HEK293 (cell line): Measurements from ENCODE around the gene MBD3L4.

Experiments used
- CTCF ChIP-seq: fragments of 450-650 bp; formaldehyde crosslinking; IDR thresholded peaks from 2 replicates; pipeline ENCODE4 v1.5.1; 2016; ENCODE audit warnings: missing biosample characterization, missing genetic modification characterization
- RBAK ChIP-seq: fragments of 450-650 bp; formaldehyde crosslinking; IDR thresholded peaks from 2 replicates; pipeline ENCODE4 v1.5.1; 2016; ENCODE audit warnings: missing biosample characterization, missing genetic modification characterization
- REST ChIP-seq: fragments of 450-650 bp; formaldehyde crosslinking; IDR thresholded peaks from 2 replicates; pipeline ENCODE4 v1.5.1; 2016; ENCODE audit warnings: missing biosample characterization, missing genetic modification characterization
- ZBTB1 ChIP-seq: fragments of 450-650 bp; formaldehyde crosslinking; IDR thresholded peaks from 2 replicates; pipeline ENCODE4 v1.5.1; 2016; ENCODE audit warnings: missing biosample characterization, missing genetic modification characterization
- ZNF10 ChIP-seq: fragments of 450-650 bp; formaldehyde crosslinking; IDR thresholded peaks from 2 replicates; pipeline ENCODE4 v1.5.1; 2017; ENCODE audit warnings: missing biosample characterization, missing genetic modification characterization
- ZNF112 ChIP-seq: fragments of 450-650 bp; formaldehyde crosslinking; IDR thresholded peaks from 2 replicates; pipeline ENCODE4 v1.5.0; 2017; ENCODE audit warnings: missing biosample characterization, missing genetic modification characterization
- ZNF37A ChIP-seq: fragments of 450-650 bp; IDR thresholded peaks from 2 replicates; pipeline ENCODE4 v1.5.1; 2018; ENCODE audit warnings: missing biosample characterization, missing genetic modification characterization
- ZNF501 ChIP-seq: fragments of 450-650 bp; formaldehyde crosslinking; IDR thresholded peaks from 2 replicates; pipeline ENCODE4 v1.5.1; 2016; ENCODE audit warnings: missing biosample characterization, missing genetic modification characterization
- ZNF654 ChIP-seq: fragments of 450-650 bp; formaldehyde crosslinking; IDR thresholded peaks from 2 replicates; pipeline ENCODE4 v1.5.1; 2016; ENCODE audit warnings: low read depth, missing biosample characterization, missing genetic modification characterization
- TF ChIP-seq, protein P1 (sequence below): fragments of 450-650 bp; formaldehyde crosslinking; IDR thresholded peaks from 2 replicates; pipeline ENCODE4 v1.5.1; 2017; ENCODE audit warnings: missing biosample characterization, missing genetic modification characterization
- TF ChIP-seq, protein P2 (sequence below): fragments of 450-650 bp; formaldehyde crosslinking; IDR thresholded peaks from 2 replicates; pipeline ENCODE4 v1.5.1; 2016; ENCODE audit warnings: missing biosample characterization, missing genetic modification characterization

DNA sequence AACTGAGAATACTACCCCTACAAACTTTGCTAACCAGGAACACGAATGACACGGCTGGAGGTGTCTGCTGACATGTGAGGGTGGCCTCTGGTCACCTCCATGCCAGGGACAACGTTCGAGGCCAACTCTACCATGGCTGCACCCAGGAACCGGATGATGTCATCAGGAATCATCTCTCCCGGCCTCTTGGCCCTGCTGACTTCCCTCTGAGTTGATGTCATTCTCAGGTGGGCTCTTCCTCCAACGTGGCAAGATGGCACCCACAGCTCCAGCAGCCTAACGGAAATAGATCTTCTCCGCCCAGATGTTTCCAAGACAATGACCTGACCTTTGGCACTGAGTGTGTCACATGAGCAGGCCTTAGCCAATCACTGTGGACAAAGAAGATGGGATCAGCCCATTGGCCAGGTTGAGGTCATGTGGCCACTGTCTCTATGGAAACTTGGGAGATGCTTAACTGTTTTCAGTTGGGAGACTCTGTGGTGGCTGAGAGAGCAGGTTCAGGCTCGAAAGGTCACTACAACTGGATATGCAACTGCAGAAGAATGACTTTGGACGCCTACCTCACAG, 33.8 kb downstream of the MBD3L4 start:
- TF ChIP-seq CTCF (tag by site-specific recombination) (no peak), ZBTB1 (tag by site-specific recombination) (no peak), RBAK (tag by site-specific recombination) (no peak), ZNF112 (no peak), ZNF501 (tag by site-specific recombination) (no peak), REST (tag by site-specific recombination) (no peak), ZNF654 (tag by site-specific recombination) (no peak), ZNF10 (tag by site-specific recombination) (no peak), ZNF37A (no peak)
- TF ChIP-seq, protein P1, sequence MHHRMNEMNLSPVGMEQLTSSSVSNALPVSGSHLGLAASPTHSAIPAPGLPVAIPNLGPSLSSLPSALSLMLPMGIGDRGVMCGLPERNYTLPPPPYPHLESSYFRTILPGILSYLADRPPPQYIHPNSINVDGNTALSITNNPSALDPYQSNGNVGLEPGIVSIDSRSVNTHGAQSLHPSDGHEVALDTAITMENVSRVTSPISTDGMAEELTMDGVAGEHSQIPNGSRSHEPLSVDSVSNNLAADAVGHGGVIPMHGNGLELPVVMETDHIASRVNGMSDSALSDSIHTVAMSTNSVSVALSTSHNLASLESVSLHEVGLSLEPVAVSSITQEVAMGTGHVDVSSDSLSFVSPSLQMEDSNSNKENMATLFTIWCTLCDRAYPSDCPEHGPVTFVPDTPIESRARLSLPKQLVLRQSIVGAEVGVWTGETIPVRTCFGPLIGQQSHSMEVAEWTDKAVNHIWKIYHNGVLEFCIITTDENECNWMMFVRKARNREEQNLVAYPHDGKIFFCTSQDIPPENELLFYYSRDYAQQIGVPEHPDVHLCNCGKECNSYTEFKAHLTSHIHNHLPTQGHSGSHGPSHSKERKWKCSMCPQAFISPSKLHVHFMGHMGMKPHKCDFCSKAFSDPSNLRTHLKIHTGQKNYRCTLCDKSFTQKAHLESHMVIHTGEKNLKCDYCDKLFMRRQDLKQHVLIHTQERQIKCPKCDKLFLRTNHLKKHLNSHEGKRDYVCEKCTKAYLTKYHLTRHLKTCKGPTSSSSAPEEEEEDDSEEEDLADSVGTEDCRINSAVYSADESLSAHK (tag by site-specific recombination), result no peak
- TF ChIP-seq, protein P2, sequence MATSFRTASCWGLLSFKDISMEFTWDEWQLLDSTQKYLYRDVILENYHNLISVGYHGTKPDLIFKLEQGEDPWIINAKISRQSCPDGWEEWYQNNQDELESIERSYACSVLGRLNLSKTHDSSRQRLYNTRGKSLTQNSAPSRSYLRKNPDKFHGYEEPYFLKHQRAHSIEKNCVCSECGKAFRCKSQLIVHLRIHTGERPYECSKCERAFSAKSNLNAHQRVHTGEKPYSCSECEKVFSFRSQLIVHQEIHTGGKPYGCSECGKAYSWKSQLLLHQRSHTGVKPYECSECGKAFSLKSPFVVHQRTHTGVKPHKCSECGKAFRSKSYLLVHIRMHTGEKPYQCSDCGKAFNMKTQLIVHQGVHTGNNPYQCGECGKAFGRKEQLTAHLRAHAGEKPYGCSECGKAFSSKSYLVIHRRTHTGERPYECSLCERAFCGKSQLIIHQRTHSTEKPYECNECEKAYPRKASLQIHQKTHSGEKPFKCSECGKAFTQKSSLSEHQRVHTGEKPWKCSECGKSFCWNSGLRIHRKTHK (tag by site-specific recombination), result no peak
